GM19351 (cell line): ENCODE data around the gene CALHM5.
A peak's percentile ranks its signal among the peaks of the same experiment; 100 is the strongest.

Experiments used
- ATAC-seq: cut with Tn5 transposase; IDR thresholded peaks from one replicate; pipeline ENCODE4 v1.9.1; 2021; ENCODE audit warnings: mild to moderate bottlenecking, moderate library complexity; ENCODE audit not compliant: unreplicated experiment

CALHM5 gene

GRCh38 chr6:116507324-116507723 lies 4.1 kb upstream of the CALHM5 start:
- ATAC-seq = no peak

DNA sequence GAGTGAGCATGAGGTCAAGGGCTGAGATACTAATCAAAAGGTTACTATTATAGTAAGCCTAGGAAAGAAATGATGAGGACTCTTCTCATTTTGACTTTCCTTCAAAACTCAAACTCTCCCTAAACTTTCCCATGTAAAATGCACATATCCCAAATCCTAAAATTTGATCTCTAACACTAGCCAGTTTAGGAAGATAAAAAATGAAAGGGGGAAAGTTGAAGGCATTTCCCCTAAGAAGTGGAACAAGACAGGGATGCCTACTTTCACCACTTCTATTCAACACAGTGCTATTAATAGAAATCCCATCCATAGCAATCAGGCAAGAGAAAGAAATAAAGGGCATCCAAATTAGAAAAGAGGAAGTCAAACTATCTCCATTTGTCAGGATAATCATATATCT lies 2.9 kb upstream of the CALHM5 start:
- ATAC-seq = no peak

- ATAC-seq = peak; percentile 98
Observed at GRCh38 chr6:116512111-116512559, 696 bp downstream of the CALHM5 start.

GRCh38 chr6:116512734-116513133 lies 1.3 kb downstream of the CALHM5 start:
- ATAC-seq = no peak

DNA sequence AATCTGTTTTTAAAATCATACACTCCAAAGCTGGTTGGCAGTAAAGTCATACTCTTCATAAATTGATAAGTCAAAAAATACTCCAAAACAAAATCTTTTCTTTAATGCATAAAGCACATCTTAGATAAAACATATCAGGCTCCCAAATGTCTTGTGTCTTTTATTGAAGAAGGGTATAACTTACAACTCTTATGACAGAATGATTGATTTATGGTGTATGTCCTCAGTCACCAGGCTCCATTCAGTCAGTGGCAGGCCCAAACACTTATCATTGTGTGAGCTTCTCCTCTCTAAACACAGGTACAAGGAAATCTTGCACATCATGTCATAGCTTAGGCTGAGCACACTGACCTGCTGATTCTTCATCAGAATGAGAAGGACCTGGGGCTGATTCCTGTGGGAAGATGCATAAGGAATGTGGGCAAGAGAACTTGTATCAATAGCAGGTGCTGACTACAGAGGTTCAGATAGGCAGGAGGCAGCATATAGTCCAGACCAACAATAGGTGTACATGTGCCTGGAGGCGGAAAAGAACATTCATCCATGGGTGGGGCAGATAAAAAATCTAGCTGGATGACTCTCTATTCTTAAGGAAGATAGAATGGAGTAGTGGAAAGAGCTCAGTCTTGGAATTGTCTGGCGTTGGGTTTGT lies 1.9 kb downstream of the CALHM5 start:
- no peak for ATAC-seq

GRCh38 chr6:116514111-116514510 lies 2.7 kb downstream of the CALHM5 start:
- no peak for ATAC-seq

DNA sequence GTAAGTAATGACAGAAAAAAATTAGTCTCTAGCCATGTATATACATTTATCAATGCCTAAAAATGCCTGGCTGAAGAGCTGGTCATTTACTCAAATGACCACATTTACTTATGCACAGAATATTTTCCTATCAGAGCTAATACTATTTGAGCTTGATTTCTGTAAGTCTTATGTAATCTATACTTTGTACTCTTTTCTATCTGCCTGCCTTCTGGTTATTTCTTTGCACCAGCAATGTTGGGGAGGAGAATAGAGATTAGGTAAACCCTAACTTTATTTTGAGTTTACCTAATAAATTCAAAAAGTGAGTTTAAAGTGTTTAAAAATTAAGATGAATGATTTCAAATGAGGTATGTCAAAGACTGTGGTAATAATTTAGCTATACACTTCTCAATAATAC lies 3.7 kb downstream of the CALHM5 start:
- no peak for ATAC-seq

GRCh38 chr6:116518621-116519368 lies 7.4 kb downstream of the CALHM5 start:
- ATAC-seq = no peak

GRCh38 chr6:116522896-116523295 lies 11.5 kb downstream of the CALHM5 start:
- no peak for ATAC-seq

GRCh38 chr6:116524236-116524635 lies 12.8 kb downstream of the CALHM5 start:
- no peak for ATAC-seq

DNA sequence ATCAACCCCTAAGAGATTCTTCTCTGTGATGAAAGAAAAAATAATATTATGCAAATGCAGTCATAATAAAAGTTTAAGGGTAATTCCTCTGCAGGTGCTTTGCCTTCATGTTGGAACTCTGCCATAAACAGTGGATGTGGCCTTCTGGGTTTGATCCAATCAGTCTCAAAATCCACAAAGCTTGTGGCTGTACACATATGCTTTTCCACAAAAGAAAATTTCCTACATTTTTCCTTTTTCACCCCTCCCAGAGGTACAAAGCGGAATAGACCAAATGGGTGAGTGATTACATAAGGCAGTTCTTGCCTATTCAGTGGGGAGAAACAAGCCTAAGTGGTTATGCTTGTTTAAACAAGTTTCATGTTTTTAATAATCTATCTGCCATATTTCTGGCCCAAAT lies 16.7 kb downstream of the CALHM5 start:
- ATAC-seq = no peak

DNA sequence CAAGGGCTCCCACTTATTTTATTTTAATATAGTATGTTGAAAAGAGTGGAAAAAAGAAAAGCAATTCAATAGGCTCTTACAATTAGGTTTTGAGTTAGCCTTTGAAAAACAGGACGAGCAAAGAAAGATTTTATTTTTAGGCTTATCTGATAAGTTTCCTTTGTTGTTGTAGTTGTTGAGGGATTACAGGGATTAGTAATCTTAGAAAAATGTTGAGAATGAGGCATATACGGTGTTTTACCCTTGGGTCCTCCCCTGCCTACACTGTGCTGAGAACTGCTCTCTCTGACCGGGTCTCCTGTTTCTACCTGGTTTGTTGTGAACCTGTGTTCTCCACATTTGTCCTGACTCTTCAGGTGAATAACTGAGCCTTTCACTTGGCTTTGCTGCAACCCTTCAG lies 17.3 kb downstream of the CALHM5 start:
- no peak for ATAC-seq

DNA sequence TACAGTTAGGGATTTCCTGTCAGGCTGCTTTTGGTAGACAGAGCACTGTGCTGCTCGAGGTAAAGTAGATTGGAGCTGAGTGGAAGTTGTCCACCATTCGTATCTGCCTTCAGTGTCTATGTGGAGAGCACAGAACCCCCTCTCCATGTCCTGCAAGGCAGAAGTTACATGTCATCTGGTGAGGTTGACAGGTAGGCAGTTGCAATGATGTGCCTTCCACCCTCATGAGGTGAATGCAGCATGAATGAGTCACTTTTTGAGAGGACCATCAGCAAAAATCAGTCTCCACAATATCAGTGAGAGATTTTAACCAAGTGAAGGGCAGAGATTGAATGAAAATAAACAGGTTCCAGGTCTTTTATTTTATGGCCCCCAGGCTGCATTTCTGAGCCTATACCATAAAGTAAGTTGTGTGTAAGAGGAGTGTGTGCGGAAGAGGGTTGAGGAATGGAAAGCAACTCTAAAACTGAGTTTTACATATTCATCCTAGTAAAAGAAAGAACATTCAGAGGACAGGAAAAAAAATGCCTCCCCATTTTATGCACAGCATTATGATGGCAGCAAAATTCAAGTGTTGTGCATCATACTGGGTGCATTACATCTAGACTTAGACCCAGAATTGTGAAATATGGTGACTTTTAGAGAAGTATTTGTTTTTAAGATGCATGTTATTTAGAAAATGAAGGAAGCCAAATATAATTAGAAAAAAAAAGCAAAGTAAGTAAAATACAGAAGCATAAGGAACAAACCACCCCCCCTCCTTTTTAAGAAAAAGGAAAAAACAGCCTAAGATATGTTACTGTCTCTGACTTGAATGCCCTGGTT lies 18.2 kb downstream of the CALHM5 start:
- no peak for ATAC-seq

GRCh38 chr6:116530436-116530835 lies 19.0 kb downstream of the CALHM5 start:
- ATAC-seq = no peak

DNA sequence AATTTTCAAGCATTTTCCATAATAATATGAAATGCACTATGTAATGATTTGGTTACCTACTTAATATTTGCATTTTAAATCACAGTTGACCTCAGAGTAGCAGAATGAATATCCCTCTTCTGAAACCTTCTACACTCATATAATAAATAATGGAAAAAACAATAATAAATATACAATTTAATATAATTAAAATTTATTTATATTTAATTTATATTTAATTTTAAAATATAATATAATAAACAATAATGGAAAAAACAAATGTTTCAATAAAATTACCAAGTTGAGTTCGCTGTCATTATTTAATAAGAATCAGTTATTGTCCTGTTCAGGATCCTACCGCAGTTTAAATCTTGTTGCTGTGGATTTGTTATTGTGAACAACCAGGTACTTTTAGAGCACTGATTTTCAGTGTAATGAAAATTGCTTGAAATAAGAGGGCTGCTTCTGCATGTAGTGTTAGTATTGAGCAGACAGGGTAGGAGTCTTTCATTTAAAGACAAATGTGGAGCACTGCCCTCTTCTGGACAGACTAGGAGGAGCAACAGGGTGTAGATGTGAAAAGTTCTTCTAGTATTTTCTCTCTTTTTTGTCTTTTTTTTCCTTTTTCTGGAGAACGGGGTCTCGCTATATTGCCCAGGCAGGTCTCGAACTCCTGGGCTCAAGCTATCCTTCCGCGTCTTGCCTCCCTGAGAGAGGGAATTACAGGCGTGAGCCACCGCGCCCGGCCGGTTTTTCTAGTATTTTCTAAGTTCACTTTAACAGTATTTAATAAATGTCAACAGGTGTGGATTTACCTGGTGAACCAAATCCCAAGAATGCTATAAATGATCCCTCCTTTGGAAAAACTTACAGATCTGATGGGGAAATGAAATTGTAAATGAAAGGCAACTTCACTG lies 20.5 kb downstream of the CALHM5 start:
- peak; percentile 89 for ATAC-seq

DNA sequence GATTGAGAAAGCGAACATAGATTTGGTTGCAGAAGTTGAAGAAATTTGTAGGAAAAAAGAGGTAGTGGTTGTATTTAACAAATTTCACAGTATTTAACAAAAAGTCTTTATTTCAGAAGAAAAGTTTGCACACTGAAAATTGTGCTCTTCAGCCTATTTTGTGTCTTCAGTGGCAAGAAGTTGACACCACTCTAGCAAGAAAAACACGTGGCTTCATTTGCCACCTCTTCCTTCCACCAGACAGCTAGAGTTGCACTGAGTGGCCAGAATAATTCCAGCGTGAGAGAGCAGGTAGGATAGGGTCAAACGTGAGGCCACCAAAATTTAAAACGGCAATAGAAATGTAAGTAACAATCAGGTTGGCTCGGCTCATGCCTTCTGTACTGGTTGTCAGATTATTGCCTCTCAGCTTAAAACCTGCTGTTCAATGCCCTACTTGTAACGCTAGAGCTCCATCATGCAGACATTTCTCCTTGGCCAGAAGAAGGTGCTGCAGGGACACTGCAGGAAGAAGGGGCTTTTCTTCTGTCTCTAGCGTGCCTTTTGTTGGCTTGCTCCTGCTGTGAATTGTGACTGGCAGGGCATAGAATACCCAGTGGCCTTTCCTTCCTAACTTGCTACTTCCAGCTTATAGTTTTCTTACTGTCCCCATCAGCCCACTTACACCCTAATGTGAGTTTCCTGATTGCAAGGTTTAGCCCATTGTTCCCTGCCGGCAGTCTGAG lies 22.0 kb downstream of the CALHM5 start:
- ATAC-seq = no peak

GRCh38 chr6:116535109-116535508 lies 23.7 kb downstream of the CALHM5 start:
- ATAC-seq = no peak

GRCh38 chr6:116536216-116536621 lies 24.8 kb downstream of the CALHM5 start:
- peak; percentile 56 for ATAC-seq

DNA sequence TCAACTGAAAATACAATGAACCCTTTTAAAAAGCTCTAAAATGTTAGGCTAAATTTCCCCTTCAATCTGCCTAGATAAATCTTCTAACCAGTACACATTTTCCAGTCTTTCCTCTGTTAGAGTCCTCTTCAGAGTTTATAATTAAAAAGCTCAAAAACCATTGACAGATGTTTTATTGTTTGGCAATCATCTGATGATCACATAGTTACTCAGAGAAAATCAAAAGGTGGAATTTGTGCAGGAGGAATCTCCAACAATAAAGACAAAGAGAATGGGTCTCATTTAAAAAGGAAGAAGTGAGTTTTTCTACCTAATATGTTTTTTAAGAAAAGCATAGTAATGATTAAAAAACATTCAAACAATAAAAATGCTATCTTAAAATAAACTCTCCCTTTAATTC lies 31.0 kb downstream of the CALHM5 start:
- no peak for ATAC-seq

GRCh38 chr6:116543149-116543548 lies 31.7 kb downstream of the CALHM5 start:
- no peak for ATAC-seq
